Measurements from ENCODE around the gene KMT2B.
"Not testable (repeated sequence)": the region's sequence is repeated elsewhere in the genome, so short reads cannot be mapped to it uniquely, and the experiment has no call there.

The KMT2B gene, protein sequence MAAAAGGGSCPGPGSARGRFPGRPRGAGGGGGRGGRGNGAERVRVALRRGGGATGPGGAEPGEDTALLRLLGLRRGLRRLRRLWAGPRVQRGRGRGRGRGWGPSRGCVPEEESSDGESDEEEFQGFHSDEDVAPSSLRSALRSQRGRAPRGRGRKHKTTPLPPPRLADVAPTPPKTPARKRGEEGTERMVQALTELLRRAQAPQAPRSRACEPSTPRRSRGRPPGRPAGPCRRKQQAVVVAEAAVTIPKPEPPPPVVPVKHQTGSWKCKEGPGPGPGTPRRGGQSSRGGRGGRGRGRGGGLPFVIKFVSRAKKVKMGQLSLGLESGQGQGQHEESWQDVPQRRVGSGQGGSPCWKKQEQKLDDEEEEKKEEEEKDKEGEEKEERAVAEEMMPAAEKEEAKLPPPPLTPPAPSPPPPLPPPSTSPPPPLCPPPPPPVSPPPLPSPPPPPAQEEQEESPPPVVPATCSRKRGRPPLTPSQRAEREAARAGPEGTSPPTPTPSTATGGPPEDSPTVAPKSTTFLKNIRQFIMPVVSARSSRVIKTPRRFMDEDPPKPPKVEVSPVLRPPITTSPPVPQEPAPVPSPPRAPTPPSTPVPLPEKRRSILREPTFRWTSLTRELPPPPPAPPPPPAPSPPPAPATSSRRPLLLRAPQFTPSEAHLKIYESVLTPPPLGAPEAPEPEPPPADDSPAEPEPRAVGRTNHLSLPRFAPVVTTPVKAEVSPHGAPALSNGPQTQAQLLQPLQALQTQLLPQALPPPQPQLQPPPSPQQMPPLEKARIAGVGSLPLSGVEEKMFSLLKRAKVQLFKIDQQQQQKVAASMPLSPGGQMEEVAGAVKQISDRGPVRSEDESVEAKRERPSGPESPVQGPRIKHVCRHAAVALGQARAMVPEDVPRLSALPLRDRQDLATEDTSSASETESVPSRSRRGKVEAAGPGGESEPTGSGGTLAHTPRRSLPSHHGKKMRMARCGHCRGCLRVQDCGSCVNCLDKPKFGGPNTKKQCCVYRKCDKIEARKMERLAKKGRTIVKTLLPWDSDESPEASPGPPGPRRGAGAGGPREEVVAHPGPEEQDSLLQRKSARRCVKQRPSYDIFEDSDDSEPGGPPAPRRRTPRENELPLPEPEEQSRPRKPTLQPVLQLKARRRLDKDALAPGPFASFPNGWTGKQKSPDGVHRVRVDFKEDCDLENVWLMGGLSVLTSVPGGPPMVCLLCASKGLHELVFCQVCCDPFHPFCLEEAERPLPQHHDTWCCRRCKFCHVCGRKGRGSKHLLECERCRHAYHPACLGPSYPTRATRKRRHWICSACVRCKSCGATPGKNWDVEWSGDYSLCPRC (N-terminal part only)

DNA sequence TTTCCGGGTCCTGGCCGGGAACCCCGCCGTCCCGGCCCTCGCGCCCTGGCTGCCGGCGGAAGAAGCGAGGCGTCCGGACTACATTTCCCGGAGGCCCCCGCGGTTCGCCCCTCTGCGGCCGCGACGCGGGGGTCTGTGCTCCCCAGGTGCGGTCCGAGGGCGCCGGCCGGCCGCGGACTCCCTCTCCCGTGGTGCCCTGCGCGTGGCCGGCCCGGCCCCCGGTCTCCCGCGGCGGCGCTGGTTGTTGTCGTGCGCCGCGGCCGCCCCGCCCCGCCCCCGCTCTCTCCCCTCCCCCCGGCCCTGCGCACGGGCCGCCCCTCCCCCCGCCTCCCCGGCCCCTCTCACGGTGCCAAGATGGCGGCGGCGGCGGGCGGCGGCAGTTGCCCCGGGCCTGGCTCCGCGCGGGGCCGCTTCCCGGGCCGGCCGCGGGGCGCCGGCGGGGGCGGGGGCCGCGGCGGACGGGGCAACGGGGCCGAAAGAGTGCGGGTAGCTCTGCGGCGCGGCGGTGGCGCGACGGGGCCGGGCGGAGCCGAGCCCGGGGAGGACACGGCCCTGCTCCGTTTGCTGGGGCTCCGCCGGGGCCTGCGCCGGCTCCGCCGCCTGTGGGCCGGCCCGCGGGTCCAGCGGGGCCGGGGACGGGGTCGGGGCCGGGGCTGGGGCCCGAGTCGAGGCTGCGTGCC, at the start of gene KMT2B:
KMT2B (plus strand) TSS at position 339 of the 680 bp plus-strand sequence; CDS start at position 355, 16 bp downstream.
- Mint-ChIP-seq H3K9me3 (no peaks in the 10 kb centered on the region), H3K27ac (peak within 1 kb of the TSS; percentile 94), H3K4me1 (peaks cover 37% of the 10 kb centered on the region), H3K36me3 (peaks cover 18% of the 10 kb centered on the region), H3K27me3 (no peaks in the 10 kb centered on the region), H3K4me3 (peak within 1 kb of the TSS; percentile 92)
- ATAC-seq (ENCODE audit: low read depth) (no peak), DNase-seq (ENCODE audit: low spot score in 2 of 2) (no peak)

DNA sequence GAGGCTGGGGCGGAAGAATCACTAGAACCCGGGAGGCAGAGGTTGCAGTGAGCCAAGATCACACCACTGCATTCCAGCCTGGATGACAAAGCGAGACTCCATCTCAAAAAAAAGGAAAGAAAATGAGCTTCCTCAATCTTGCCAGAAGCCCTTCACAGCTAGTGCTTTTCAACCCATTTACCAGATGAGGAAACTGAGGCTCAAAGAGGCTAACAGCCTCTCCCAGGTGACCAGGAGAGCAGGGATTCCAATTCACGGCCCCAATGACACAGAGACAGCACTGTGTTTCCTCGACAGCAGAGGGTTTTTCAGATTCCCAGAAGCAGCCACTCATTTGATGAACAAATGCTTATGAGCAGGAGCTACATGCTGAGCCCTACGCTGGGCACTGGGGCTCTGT, 48.2 kb upstream of the KMT2B start:
- ATAC-seq (ENCODE audit: low read depth) (no peak), DNase-seq (ENCODE audit: low spot score in 2 of 2) (no peak)
- no peak overlapping the region for H3K27ac Mint-ChIP-seq
- H3K4me3 Mint-ChIP-seq = no peak overlapping the region
- no peaks in the 10 kb centered on the region for H3K36me3 Mint-ChIP-seq
- peaks cover 7% of the 10 kb centered on the region for H3K4me1 Mint-ChIP-seq
- peaks cover 19% of the 10 kb centered on the region for H3K27me3 Mint-ChIP-seq
- no peaks in the 10 kb centered on the region for H3K9me3 Mint-ChIP-seq

DNA sequence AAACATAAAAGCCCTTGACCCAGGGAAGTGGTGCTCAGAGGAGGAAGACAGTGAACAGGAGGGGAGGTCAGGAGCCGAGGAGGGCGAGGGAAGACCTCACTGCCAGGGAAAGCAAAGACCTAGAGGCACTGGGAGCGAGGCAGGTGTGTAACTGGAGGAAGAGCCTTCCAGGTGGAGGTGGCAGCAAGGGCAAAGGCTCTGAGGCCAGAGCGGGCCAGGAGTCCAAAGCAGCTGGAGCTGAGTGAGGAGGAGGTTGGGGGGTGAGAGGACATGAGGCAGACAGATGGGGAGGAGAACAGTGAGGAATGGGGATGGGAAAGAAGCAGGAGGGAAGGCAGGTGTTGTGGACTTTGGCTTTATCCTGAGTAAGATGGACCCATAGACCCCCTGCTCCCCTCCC, 47.8 kb upstream of the KMT2B start:
- peaks cover 7% of the 10 kb centered on the region for H3K4me1 Mint-ChIP-seq
- H3K4me3 Mint-ChIP-seq = no peak overlapping the region
- ATAC-seq (ENCODE audit: low read depth) (no peak), DNase-seq (ENCODE audit: low spot score in 2 of 2) (no peak)
- H3K27me3 Mint-ChIP-seq = peaks cover 20% of the 10 kb centered on the region
- H3K9me3 Mint-ChIP-seq = no peaks in the 10 kb centered on the region
- no peaks in the 10 kb centered on the region for H3K36me3 Mint-ChIP-seq
- no peak overlapping the region for H3K27ac Mint-ChIP-seq

DNA sequence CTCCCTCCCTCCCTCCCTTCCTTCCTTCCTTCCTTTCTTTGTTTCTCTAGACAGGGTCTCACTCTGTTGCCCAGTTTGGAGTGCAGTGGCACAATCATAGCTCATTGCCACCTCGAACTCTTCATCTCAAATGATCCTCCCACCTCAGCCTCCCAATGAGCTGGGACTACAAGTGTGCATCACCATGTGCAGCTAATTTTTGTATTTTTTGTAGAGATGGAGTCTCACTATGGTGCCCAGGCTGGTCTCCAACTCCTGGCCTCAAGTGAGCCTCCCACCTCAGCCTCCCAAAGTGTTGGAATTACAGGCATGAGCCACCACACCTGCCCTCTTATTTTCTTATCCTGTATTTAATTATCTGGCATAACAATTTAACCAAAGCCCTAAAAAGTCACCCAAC, 47.1 kb upstream of the KMT2B start:
- H3K9me3 Mint-ChIP-seq = no peaks in the 10 kb centered on the region
- ATAC-seq (ENCODE audit: low read depth) (no peak), DNase-seq (ENCODE audit: low spot score in 2 of 2) (no peak)
- H3K27ac Mint-ChIP-seq = no peak overlapping the region
- H3K4me3 Mint-ChIP-seq = no peak overlapping the region
- H3K36me3 Mint-ChIP-seq = no peaks in the 10 kb centered on the region
- peaks cover 7% of the 10 kb centered on the region for H3K4me1 Mint-ChIP-seq
- peaks cover 20% of the 10 kb centered on the region for H3K27me3 Mint-ChIP-seq

DNA sequence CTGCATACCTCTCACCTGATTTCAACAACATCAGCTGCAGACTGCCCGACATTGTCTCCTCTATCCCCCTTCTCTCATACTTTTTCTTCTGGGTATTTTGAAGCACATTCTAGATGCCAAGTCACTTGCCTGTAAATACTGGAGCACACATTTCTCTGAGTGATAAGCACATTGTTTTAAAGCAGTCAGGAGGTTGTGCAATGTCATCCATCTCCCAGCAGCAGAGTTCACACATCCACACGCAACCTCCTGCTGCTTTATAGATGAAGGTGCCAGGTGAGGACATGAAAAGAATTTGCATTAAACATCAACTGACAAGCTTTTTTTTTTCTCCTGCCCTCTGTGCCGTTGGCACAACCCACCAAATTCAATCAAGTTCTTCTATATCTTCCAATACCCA, 46.0 kb upstream of the KMT2B start:
- ATAC-seq (ENCODE audit: low read depth) = no peak
- Mint-ChIP-seq H3K4me1 (peaks cover 7% of the 10 kb centered on the region), H3K27ac (no peak overlapping the region), H3K27me3 (peaks cover 26% of the 10 kb centered on the region), H3K9me3 (no peaks in the 10 kb centered on the region), H3K36me3 (no peaks in the 10 kb centered on the region), H3K4me3 (no peak overlapping the region)
- no peak for DNase-seq (ENCODE audit: low spot score in 2 of 2)

DNA sequence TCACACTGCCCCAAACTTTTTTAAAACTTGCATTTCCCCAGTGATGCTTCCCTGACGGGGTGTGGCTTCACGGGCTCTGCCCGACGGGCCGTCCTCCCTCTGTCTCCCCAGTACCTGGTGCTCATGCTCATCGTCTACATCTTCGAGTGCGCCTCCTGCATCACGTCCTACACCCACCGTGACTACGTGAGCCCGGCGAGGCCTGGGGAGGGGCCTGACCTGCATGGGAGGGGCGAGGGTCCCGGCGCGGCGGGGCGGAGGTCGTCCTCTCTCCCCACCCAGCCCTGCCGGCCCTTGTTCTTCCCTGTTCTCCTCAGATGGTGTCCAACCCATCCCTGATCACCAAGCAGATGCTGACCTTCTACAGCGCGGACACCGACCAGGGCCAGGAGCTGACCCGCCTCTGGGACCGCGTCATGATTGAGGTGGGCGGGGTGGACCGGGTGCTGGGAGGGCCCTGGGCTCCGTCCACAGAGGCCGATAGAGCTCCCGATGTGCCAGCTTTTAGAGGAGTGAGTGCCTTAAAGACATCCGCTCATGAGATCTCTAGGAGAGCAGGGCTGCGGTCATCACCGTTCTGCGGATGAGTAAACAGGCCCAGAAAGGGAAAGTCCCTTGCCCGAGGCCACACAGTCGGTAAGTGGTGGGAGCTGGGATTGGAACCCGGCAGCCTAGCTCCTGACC, 44.5 kb upstream of the KMT2B start:
- ATAC-seq (ENCODE audit: low read depth) (peak; percentile 75), DNase-seq (ENCODE audit: low spot score in 2 of 2) (no peak)
- H3K4me3 Mint-ChIP-seq = peak overlapping the region; percentile 74
- no peak overlapping the region for H3K27ac Mint-ChIP-seq
- no peaks in the 10 kb centered on the region for H3K36me3 Mint-ChIP-seq
- no peaks in the 10 kb centered on the region for H3K9me3 Mint-ChIP-seq
- H3K27me3 Mint-ChIP-seq = peaks cover 31% of the 10 kb centered on the region
- H3K4me1 Mint-ChIP-seq = peaks cover 7% of the 10 kb centered on the region

DNA sequence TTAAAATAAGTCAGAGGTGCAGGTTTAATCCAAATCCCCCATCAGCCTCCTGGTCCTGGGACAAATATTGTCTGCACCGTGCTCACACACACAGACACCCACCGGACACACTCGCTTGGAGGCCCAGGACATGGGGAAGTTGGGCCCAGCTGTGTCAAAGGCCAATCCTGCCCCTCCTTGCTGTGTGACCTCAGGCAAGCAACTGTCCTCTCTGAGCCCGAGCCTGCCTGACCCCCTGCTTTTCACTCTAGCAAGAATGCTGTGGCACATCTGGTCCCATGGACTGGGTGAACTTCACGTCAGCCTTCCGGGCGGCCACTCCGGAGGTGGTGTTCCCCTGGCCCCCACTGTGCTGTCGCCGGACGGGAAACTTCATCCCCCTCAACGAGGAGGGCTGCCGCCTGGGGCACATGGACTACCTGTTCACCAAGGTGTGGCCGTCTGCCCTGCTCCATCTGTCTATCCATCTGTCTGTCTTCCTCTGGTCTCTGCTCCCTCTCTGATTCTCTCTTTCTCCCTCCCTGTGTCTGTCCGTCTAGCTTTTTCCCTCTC, 42.1 kb upstream of the KMT2B start:
- H3K27me3 Mint-ChIP-seq = peaks cover 25% of the 10 kb centered on the region
- no peaks in the 10 kb centered on the region for H3K9me3 Mint-ChIP-seq
- ATAC-seq (ENCODE audit: low read depth) (no peak), DNase-seq (ENCODE audit: low spot score in 2 of 2) (no peak)
- H3K36me3 Mint-ChIP-seq = no peaks in the 10 kb centered on the region
- peaks cover 7% of the 10 kb centered on the region for H3K4me1 Mint-ChIP-seq
- H3K27ac Mint-ChIP-seq = no peak overlapping the region
- H3K4me3 Mint-ChIP-seq = no peak overlapping the region

DNA sequence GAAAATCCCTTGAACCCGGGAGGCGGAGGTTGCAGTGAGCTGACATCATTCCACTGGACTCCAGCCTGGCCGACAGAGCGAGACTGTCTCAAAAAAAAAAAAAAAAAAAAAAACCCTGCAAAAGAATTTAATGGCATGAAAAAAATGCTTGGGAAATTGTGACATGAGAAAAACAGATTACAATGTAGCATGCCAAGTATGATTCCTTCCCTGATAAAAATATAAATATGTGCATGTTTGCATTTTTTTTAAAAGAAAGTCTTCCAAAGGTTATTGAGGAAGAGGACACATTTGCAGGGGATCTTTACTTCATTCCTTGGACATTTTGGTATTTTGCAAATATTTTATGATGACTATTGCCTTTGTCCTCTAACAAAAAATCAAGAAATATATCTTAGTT, 28.0 kb upstream of the KMT2B start:
- Mint-ChIP-seq H3K4me3 (no peak overlapping the region), H3K36me3 (no peaks in the 10 kb centered on the region), H3K27me3 (no peaks in the 10 kb centered on the region), H3K9me3 (no peaks in the 10 kb centered on the region), H3K4me1 (peaks cover 3% of the 10 kb centered on the region), H3K27ac (no peak overlapping the region)
- no peak for DNase-seq (ENCODE audit: low spot score in 2 of 2)
- ATAC-seq (ENCODE audit: low read depth) = no peak

DNA sequence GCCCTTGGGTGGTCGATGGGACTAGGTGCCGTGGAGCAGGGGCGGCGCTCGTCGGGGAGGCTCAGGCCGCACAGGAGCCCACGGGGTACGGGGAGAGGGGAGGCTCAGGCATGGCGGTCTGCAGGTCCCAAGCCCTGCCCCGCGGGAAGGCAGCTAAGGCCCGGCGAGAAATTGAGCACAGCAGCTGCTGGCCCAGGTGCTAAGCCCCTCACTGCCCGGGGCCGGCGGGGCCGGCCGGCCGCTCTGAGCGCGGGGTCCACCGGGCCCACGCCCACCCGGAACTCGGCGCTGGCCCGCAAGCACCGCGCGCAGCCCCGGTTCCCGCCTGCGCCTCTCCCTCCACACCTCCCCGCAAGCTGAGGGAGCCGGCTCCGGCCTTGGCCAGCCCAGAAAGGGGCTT, 26.7 kb upstream of the KMT2B start:
- not testable (repeated sequence) for H3K4me1 Mint-ChIP-seq; H3K27ac Mint-ChIP-seq; H3K9me3 Mint-ChIP-seq; H3K27me3 Mint-ChIP-seq; H3K36me3 Mint-ChIP-seq; H3K4me3 Mint-ChIP-seq; ATAC-seq (ENCODE audit: low read depth); DNase-seq (ENCODE audit: low spot score in 2 of 2)

DNA sequence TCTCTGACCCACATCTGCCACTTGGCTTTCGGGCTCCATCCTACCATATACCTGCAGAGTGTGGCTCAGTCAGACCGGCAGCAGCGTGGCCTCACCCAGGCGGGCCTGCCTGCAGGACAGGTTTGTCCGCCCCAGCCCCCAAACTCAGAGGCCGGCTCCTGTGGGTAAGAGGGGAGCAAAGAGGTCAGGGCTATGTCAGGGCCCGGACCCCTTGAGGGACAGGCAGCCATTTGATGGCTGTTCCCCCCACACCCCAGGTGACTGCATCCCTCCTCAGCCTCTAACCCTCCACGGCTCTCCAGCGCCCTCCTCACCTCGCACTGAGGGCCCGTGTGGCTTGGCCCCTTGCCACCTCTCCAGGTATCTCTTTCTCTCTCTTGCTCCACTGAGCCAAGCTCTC, 25.8 kb upstream of the KMT2B start:
- Mint-ChIP-seq H3K4me1 (peaks cover 3% of the 10 kb centered on the region), H3K36me3 (no peaks in the 10 kb centered on the region), H3K9me3 (no peaks in the 10 kb centered on the region), H3K4me3 (no peak overlapping the region), H3K27ac (no peak overlapping the region), H3K27me3 (no peaks in the 10 kb centered on the region)
- DNase-seq (ENCODE audit: low spot score in 2 of 2) = no peak
- ATAC-seq (ENCODE audit: low read depth) = no peak

DNA sequence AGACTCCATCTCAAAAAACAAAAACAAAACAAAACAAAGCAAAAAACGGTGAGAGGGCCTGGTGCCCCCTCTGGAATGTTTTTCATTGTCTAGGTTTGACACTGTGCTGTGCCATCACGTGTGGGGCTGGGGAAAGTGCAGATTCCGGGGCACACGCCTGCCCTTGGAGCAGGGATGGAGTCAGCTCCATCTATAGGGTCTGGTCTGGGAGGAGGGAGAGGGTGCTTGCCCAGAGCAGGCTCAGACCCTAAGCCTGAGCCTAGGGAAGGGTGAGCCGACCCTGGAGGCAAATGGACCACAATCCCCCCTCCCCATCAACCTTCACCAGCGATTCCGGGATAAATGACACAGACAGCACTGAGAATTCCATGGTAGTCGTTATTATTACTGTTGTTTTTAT, 24.4 kb upstream of the KMT2B start:
- no peak for DNase-seq (ENCODE audit: low spot score in 2 of 2)
- Mint-ChIP-seq H3K36me3 (no peaks in the 10 kb centered on the region), H3K4me1 (peaks cover 3% of the 10 kb centered on the region), H3K27me3 (no peaks in the 10 kb centered on the region), H3K9me3 (no peaks in the 10 kb centered on the region), H3K4me3 (no peak overlapping the region), H3K27ac (no peak overlapping the region)
- ATAC-seq (ENCODE audit: low read depth) = peak; percentile 1

DNA sequence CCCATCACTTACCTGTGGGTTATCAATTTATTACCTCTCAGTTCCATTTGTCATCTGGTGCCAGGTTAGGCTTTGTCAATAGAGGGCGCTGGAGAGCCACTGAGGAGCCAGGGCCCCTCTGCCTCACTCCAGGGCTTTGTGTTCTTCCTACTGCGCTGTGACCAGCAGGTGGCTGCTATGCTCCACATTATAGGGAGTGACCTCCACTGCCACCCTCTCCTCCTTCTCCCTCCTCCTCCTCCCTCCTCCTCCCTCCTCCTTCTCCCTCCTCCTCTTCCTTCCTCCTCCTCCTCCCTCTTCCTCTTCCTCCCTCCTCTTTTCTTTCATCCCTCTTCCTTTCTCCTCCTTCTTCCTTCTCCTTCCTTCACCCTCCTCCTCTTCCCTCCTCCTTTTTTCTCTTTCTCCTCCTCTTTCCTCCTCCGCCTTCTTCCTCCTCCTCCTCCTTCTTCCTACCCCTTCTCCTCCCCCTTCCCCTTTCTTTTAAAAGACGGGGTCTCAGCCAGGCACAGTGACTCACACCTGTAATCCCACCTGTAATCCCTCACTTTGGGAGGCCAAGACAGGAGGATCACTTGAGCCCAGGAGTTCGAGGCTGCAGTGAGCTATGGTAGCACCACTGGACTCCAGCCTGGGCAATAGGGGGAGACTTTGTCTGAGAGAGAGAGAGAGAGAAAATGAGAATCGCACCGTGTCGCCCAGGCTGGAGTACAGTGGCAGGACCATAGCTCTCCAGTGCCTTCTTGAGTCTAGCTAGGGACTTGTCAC, 23.8 kb upstream of the KMT2B start:
- H3K9me3 Mint-ChIP-seq = no peaks in the 10 kb centered on the region
- peak; percentile 99 for ATAC-seq (ENCODE audit: low read depth)
- H3K27me3 Mint-ChIP-seq = no peaks in the 10 kb centered on the region

More for the DNA sequence above, 23.8 kb upstream of the KMT2B start:
- Mint-ChIP-seq H3K4me1 (peaks cover 3% of the 10 kb centered on the region), H3K4me3 (no peak overlapping the region), H3K36me3 (no peaks in the 10 kb centered on the region), H3K27ac (no peak overlapping the region)
- DNase-seq (ENCODE audit: low spot score in 2 of 2) = peak; percentile 91 to 94

All from memory B cell (primary cell).